Heart left ventricle (tissue), 13 donors: Measurements from ENCODE around the gene PRRG2.

ENCODE experiments used
- POLR2A ChIP-seq, 2 donors: fragments of 450-650 bp; IDR thresholded peaks; one replicate each; pipeline ENCODE4 v1.6.1; 2017; ENCODE audit warnings: antibody characterized with exemption in 2 of 2, mild to moderate bottlenecking in 2 of 2, moderate library complexity in 2 of 2
- TF ChIP-seq, protein P1 (sequence below), 12 donors: fragments of 200-600 bp; sonication (generic) in 4 of 12; IDR thresholded peaks; one replicate each; pipeline versions ENCODE4 v1.5.0 to v1.8.0; 2018 to 2022; ENCODE audit warnings: antibody characterized with exemption in 12 of 12, mild to moderate bottlenecking in 5 of 12
- donor health status: ischemic (EF 13 %, LVEDD 7.1; RV severe dilation, severe dysfunction).
- donor health status: DM: no; HTN: yes; CAD: no.
- donor health status: DM: no; HTN: no; CAD: no.
- donor health status: ischemic (EF 25% LVEDD 6.9; RV normal size, moderate dysfunction).
- donor health status: ischemic (EF 25% LVEDD 5.7; RV mildly dilated, moderate dysfunction).
- donor health status: ischemic (EF 35%, LVEDD 5.7; RV mildly dilated, moderate dysfunction).
- donor health status: nonischemic (EF 11% LVEDD 7.7; RV severe dilation, severe dysfunction).
- donor health status: DM: yes; HTN: yes; CAD: no.
- donor health status: PGD.
- donor health status: ischemic (EF 29% LVEDD 5.4; RV normal size, mild dysfunction).
- donor health status: nonischemic (EF 23%, LVEDD 6.1; RV moderate dilation, normal function).

DNA sequence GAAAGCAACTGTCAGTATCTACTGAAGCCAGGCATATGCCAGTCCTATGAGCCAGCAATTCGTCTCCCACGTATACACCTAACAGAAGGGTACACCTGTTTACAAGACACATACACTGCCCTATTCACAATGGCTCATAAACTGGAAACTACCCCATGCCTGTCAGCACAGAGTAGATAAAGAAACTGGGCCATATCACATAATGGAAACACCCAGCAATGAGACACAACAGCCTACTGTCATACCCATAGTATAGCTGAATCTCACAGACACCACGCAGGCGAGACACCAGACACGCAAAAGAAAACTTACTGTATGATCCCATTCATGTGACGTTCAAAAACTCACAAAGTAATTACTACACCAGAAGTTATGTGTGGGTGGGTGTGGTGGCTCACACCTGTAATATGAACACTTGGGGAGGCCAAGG is 16.5 kb upstream of the PRRG2 start:
- TF ChIP-seq, protein P1, sequence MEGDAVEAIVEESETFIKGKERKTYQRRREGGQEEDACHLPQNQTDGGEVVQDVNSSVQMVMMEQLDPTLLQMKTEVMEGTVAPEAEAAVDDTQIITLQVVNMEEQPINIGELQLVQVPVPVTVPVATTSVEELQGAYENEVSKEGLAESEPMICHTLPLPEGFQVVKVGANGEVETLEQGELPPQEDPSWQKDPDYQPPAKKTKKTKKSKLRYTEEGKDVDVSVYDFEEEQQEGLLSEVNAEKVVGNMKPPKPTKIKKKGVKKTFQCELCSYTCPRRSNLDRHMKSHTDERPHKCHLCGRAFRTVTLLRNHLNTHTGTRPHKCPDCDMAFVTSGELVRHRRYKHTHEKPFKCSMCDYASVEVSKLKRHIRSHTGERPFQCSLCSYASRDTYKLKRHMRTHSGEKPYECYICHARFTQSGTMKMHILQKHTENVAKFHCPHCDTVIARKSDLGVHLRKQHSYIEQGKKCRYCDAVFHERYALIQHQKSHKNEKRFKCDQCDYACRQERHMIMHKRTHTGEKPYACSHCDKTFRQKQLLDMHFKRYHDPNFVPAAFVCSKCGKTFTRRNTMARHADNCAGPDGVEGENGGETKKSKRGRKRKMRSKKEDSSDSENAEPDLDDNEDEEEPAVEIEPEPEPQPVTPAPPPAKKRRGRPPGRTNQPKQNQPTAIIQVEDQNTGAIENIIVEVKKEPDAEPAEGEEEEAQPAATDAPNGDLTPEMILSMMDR (IDR thresholded peaks at IDR 0.05): no peak
- TF ChIP-seq POLR2A (IDR thresholded peaks at IDR 0.05): no peak
